Measurements from ENCODE around the gene POLRMT.

DNA sequence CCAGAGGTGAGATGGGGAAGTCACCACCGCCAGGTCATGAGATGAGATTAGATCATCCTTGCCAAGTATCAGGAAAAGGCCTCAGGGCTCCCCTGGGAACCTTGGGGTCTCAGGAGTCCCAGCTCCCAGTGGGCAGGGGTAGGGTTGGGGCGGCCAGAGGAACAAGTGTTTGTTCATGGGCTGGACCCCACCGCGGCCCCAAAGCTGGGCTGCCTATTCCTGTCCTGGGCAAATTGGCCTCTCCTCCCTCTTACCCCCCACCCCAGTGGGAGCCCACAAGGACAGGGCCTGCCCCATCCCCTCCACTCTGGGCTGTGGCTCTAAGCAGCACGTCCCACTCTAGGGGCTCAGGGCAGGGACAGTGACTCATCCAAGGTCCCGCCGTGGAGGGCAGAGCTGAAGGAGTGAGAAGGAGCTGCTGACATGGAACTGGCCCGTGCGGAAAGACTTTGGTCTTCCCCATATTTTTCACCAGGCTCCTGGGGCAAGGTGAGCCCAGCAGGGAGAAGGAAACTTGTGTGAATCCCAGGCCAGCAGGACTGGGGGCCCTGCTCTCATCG lies 47.7 kb downstream of the POLRMT start:
- TF ChIP-seq POLR2AphosphoS5 (IDR thresholded peaks at IDR 0.05; ENCODE audit: low read depth, low read length) (no peak), TAF1 (IDR thresholded peaks at IDR 0.05; ENCODE audit: borderline replicate concordance, insufficient read depth, low read length) (no peak), FOXP2 (optimal IDR thresholded peaks at IDR 0.05; ENCODE audit: borderline replicate concordance, extremely low read depth, extremely low read length, insufficient read depth) (no peak)
- TF ChIP-seq, protein P1, sequence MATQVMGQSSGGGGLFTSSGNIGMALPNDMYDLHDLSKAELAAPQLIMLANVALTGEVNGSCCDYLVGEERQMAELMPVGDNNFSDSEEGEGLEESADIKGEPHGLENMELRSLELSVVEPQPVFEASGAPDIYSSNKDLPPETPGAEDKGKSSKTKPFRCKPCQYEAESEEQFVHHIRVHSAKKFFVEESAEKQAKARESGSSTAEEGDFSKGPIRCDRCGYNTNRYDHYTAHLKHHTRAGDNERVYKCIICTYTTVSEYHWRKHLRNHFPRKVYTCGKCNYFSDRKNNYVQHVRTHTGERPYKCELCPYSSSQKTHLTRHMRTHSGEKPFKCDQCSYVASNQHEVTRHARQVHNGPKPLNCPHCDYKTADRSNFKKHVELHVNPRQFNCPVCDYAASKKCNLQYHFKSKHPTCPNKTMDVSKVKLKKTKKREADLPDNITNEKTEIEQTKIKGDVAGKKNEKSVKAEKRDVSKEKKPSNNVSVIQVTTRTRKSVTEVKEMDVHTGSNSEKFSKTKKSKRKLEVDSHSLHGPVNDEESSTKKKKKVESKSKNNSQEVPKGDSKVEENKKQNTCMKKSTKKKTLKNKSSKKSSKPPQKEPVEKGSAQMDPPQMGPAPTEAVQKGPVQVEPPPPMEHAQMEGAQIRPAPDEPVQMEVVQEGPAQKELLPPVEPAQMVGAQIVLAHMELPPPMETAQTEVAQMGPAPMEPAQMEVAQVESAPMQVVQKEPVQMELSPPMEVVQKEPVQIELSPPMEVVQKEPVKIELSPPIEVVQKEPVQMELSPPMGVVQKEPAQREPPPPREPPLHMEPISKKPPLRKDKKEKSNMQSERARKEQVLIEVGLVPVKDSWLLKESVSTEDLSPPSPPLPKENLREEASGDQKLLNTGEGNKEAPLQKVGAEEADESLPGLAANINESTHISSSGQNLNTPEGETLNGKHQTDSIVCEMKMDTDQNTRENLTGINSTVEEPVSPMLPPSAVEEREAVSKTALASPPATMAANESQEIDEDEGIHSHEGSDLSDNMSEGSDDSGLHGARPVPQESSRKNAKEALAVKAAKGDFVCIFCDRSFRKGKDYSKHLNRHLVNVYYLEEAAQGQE (IDR thresholded peaks at IDR 0.05; ENCODE audit: insufficient read depth in 1 of 2, low read depth in 2 of 2, low read length in 2 of 2) = no peak
